OCI-LY7 (cell line): ENCODE results near the gene NXN.

Source experiments
- CTCF ChIP-seq: fragments of 200-600 bp; sonication (generic); conservative IDR thresholded peaks from 2 replicates; pipeline ENCODE4 v1.5.1; 2014; ENCODE audit warnings: mild to moderate bottlenecking, antibody characterized with exemption, low read length, moderate library complexity, mixed read lengths
- EZH2phosphoT487 ChIP-seq: fragments of 200-600 bp; sonication (generic); IDR thresholded peaks from 2 replicates; pipeline ENCODE4 v1.6.1; 2018; ENCODE audit warnings: low read depth, borderline replicate concordance, mild to moderate bottlenecking, mixed run types, antibody characterized with exemption, low read length, moderate library complexity, mixed read lengths

- TF ChIP-seq CTCF (no peak), EZH2phosphoT487 (no peak)
Measured at GRCh38 chr17:846901-847843, 132.4 kb downstream of the NXN start.
